ENCODE results near the gene CTTN. TPM values are rescaled to one million over a fixed set of nuclear protein-coding genes. Genes with fewer than 3 reads are reported as not detected.

CTTN gene
- total and polyA plus RNA-seq, 2 of the 13 experiments (the other 11 are each of a cell fraction or from before 2014, with no cell fraction given), result 84.4 to 114 TPM

GRCh38 chr11:70368961-70369360 is 29.4 kb upstream of the CTTN start:
- no TSS peak for BruUV-seq (replicated peaks)
- Histone ChIP-seq H3K4me3 (replicated peaks in 1 of 3; ENCODE audit: insufficient read depth in 1 of 3, low read depth in 2 of 3, low read length in 3 of 3) (no peak overlapping the region), H3K9me3 (ENCODE audit: low read length) (no peaks in the 10 kb centered on the region), H3K36me3 (replicated peaks in 1 of 2; ENCODE audit: control insufficient read depth in 1 of 2, insufficient read depth in 2 of 2, low read length in 2 of 2) (peaks cover 13 to 44% of the 10 kb centered on the region in 2 experiments), H3K9ac (ENCODE audit: insufficient read depth, low read depth, low read length) (no peak overlapping the region), H2AFZ (ENCODE audit: low read length) (no peak overlapping the region), H3K27me3 (ENCODE audit: control insufficient read depth in 1 of 2, insufficient read depth in 2 of 2, low read length in 2 of 2) (no peaks in the 10 kb centered on the region), H3K79me2 (ENCODE audit: insufficient read depth, low read length) (no peaks in the 10 kb centered on the region), H3K4me2 (ENCODE audit: low read depth, low read length) (no peak overlapping the region), H3K4me1 (ENCODE audit: insufficient read depth, low read length) (no peaks in the 10 kb centered on the region), H4K20me1 (ENCODE audit: insufficient read depth, low read length) (no peaks in the 10 kb centered on the region), H3K27ac (ENCODE audit: extremely low read length, insufficient read depth, low read length) (no peak overlapping the region)
- ATAC-seq, result no peak
- CTCF ChIA-PET (ENCODE audit: low intra/inter-chr PET ratio, low total read pairs), result no interaction called here
- in situ Hi-C loops (cut with HindIII; ENCODE audit: extremely low pct_ligation_motif_present, low pct_unique_long_range_greater_than_20kb), result no loop called here
- DNase-seq (ENCODE audit: low spot score), result no peak
- intact Hi-C loops (cut with micrococcal nuclease; ENCODE audit: unreplicated experiment), result no loop called here
- WGBS (ENCODE audit: low lambda C conversion rate), result 98% methylated on average over 2 of the region's 2 CpGs
- POLR2A ChIA-PET, result no interaction called here
- TF ChIP-seq ZNF496 (CRISPR knock-in tag; IDR thresholded peaks at IDR 0.05; ENCODE audit: insufficient replicate concordance) (no peak), ATF6 (CRISPR knock-in tag; conservative IDR thresholded peaks at IDR 0.05) (no peak), DNMT1 (CRISPR knock-in tag; IDR thresholded peaks at IDR 0.05) (no peak), MED1 (CRISPR knock-in tag; IDR thresholded peaks at IDR 0.05) (no peak), ZNF441 (CRISPR knock-in tag; IDR thresholded peaks at IDR 0.05; ENCODE audit: borderline replicate concordance) (no peak), FOXO4 (CRISPR knock-in tag; conservative IDR thresholded peaks at IDR 0.05) (no peak), ZNF639 (CRISPR knock-in tag; conservative IDR thresholded peaks at IDR 0.05) (no peak), TRIM24 (CRISPR knock-in tag; IDR thresholded peaks at IDR 0.05) (no peak), ZNF839 (CRISPR knock-in tag; IDR thresholded peaks at IDR 0.05; ENCODE audit: borderline replicate concordance) (no peak), ZNF614 (CRISPR knock-in tag; IDR thresholded peaks at IDR 0.05; ENCODE audit: borderline replicate concordance) (no peak), RBM22 (optimal IDR thresholded peaks at IDR 0.05; ENCODE audit: low read length) (no peak), SOX6 (IDR thresholded peaks at IDR 0.05) (no peak), SOX6 (CRISPR knock-in tag; IDR thresholded peaks at IDR 0.05) (no peak), ZUFSP (CRISPR knock-in tag; IDR thresholded peaks at IDR 0.05; ENCODE audit: borderline replicate concordance) (no peak), TEF (CRISPR knock-in tag; IDR thresholded peaks at IDR 0.05) (no peak), ZNF615 (CRISPR knock-in tag; IDR thresholded peaks at IDR 0.05; ENCODE audit: borderline replicate concordance) (no peak), ATRX (CRISPR knock-in tag; IDR thresholded peaks at IDR 0.05; ENCODE audit: borderline replicate concordance) (no peak), HNF4A (CRISPR knock-in tag; IDR thresholded peaks at IDR 0.05) (no peak), ZNF335 (CRISPR knock-in tag; IDR thresholded peaks at IDR 0.05) (no peak)
- FAIRE-seq, result no peak

Measured in HepG2 (cell line).